ENCODE data around the gene CCDC13.
A peak's percentile ranks its signal among the peaks of the same experiment; 100 is the strongest.

DNA sequence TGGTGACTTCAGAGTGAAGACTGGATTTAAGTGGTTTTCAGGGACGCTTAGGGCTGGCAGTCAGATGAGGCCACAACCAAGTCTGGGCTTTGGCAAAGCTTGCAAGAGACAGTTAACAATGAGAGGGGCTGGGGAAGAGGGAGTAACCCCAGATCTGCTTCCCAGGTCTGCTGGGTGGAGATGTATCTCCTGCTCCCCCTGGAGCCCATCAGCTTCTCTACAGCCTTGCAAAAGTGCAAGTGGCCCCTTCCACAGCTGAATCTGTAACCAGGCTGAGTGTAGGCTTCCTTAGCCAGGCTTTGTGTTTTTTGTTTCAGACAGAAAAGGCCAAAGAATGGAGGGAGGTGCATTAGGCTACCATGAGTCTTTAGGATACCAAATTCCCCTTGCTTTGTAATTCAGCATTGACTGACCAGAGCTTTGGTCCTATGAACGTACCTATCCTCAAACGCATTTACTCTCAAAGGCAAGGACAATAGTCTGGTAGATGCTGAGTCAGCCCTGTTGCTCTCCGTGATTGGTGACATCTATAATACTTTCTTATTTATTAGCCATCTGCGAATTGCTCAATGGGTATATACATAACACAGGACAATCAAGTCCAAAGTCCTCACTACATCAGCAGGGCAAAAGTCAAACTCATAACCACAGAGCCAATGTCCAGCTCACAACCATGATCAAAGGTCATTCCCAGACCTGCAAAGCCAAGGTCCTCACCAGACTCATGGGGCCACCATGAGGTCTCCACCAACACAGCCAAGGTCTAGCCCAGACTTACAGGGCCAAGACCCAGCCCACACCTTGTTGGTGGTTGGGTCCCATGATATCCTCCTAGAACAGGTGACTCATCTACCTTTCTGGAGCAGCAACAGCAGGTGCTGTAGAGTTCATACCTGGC lies 17.1 kb downstream of the CCDC13 start:
- TF ChIP-seq, protein P1, sequence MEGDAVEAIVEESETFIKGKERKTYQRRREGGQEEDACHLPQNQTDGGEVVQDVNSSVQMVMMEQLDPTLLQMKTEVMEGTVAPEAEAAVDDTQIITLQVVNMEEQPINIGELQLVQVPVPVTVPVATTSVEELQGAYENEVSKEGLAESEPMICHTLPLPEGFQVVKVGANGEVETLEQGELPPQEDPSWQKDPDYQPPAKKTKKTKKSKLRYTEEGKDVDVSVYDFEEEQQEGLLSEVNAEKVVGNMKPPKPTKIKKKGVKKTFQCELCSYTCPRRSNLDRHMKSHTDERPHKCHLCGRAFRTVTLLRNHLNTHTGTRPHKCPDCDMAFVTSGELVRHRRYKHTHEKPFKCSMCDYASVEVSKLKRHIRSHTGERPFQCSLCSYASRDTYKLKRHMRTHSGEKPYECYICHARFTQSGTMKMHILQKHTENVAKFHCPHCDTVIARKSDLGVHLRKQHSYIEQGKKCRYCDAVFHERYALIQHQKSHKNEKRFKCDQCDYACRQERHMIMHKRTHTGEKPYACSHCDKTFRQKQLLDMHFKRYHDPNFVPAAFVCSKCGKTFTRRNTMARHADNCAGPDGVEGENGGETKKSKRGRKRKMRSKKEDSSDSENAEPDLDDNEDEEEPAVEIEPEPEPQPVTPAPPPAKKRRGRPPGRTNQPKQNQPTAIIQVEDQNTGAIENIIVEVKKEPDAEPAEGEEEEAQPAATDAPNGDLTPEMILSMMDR (IDR thresholded peaks at IDR 0.05), result peak; percentile 62
- TF ChIP-seq EZH2phosphoT487 (IDR thresholded peaks at IDR 0.05), result no peak

Data from neural progenitor cell (in vitro differentiated cells).